ENCODE results near the gene WDR87.

DNA sequence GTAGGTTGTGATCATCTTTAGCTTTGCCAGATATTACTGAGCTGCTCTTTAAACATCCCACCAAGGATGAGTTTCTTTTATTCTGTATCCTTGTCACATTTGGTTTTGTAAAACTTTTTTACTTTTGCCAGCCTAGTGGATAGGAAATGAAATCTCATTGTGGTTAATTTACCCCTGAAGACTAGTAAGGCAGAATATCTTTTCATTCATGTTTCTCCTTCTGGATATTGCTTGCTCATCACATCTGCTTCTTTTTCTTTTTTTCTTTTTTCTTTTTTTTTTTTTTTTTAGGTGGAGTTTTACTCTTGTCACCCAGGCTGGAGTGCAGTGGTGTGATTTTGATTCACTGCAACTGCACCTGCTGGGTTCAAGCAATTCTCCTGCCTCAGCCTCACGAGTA is 32.0 kb upstream of the WDR87 start:
- TF ChIP-seq, protein P1, sequence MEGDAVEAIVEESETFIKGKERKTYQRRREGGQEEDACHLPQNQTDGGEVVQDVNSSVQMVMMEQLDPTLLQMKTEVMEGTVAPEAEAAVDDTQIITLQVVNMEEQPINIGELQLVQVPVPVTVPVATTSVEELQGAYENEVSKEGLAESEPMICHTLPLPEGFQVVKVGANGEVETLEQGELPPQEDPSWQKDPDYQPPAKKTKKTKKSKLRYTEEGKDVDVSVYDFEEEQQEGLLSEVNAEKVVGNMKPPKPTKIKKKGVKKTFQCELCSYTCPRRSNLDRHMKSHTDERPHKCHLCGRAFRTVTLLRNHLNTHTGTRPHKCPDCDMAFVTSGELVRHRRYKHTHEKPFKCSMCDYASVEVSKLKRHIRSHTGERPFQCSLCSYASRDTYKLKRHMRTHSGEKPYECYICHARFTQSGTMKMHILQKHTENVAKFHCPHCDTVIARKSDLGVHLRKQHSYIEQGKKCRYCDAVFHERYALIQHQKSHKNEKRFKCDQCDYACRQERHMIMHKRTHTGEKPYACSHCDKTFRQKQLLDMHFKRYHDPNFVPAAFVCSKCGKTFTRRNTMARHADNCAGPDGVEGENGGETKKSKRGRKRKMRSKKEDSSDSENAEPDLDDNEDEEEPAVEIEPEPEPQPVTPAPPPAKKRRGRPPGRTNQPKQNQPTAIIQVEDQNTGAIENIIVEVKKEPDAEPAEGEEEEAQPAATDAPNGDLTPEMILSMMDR (IDR thresholded peaks at IDR 0.05), result no peak
- no peak for TF ChIP-seq POLR2AphosphoS5 (IDR thresholded peaks at IDR 0.05; ENCODE audit: low read depth, low read length)
- no peak for TF ChIP-seq REST (IDR thresholded peaks at IDR 0.05; ENCODE audit: insufficient read depth in 1 of 2, low read depth in 2 of 2, low read length in 1 of 2)
